Skeletal muscle cell (primary cell): ENCODE measurements around the gene CYP2C19.
"Not testable (repeated sequence)": the region's sequence is repeated elsewhere in the genome, so short reads cannot be mapped to it uniquely, and the experiment has no call there.

Experiments used
- DNase-seq: peaks from one replicate; pipeline ENCODE4 v3.0.0-alpha.2; 2010; ENCODE audit warnings: low read depth
- H3K4me3 ChIP-seq: 2 replicates; pipeline ENCODE4 v1.5.1; 2011; ENCODE audit warnings: low read depth, mild to moderate bottlenecking, control low read depth, low read length, moderate library complexity

CYP2C19 gene

DNA sequence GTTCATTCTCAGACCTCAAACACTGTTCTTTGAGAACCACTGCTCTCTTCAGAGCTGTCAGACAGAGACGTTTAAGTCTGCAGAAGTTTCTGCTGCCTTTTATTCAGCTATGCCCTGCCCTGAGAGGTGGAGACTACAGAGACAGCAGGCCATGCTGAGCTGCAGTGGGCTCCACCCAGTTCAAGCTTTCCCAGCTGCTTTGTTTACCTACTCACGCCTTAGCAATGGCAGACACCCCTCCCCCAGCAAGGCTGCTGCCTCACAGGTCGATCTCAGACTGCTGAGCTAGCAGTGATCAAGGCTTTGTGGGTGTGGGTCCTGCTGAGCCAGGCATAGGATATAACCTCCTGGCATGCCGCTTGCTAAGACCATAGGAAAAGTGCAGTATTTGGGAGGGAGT lies 95.5 kb downstream of the CYP2C19 start:
- H3K4me3 ChIP-seq, result no peak overlapping the region
- DNase-seq, result no peak

DNA sequence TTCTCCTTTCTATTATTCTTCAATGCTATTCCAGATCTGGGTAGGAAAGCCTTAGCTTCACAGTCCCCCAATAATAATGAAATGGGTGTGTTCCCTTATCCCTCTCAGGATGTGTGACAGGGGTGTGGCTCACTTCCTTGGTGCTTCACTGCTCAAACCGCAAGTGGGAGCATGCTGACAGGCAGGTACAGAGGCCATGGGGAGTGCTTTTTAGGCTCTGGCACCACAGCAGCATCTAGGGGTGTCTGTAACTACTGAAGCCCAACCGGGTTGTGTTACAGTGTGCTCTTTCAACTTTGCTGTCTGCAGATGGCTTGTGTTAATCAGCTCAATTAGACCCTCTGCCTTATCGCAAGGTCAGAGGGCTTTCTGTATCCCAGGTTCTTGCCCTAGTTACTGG lies 96.6 kb downstream of the CYP2C19 start:
- DNase-seq, result no peak
- no peak overlapping the region for H3K4me3 ChIP-seq

DNA sequence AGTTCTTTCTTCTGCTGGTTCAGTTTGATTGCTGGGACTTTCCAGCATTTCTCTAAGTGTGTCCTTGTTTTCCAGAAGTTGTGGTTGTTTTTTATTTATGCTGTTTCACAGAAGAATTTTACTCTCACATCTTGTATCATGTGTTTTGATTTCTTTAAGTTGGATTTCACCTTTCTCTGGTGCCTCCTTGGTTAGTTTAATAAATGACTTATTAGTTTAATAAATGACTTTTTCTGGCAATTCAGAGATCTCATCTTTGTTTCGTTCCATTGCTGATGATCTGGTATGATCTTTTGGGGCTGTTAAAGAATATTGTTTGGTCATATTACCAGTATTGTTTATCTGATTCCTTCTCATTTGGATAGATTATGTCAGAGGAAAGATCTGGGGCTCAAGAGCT lies 116.2 kb downstream of the CYP2C19 start:
- no peak for DNase-seq
- H3K4me3 ChIP-seq, result no peak overlapping the region

DNA sequence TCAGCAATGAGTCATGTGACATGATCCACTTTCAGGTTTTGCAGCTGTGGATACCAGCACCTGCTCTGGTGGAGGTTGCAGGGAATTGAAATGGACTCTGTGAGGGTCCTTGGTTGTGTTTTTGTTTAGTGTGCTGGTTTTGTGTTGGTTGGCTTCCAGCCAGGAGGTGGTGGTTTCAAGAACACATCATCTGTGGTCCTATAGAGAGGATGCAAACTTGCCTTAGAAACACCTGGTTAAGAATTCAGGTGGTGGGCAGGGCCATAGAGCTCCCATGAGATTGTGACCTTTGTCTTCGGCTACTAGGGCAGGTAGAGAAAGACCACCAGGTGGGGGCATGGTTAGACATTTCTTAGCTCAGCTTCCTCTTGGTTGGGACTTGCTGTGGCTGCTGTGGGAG lies 116.7 kb downstream of the CYP2C19 start:
- H3K4me3 ChIP-seq, result no peak overlapping the region
- no peak for DNase-seq

DNA sequence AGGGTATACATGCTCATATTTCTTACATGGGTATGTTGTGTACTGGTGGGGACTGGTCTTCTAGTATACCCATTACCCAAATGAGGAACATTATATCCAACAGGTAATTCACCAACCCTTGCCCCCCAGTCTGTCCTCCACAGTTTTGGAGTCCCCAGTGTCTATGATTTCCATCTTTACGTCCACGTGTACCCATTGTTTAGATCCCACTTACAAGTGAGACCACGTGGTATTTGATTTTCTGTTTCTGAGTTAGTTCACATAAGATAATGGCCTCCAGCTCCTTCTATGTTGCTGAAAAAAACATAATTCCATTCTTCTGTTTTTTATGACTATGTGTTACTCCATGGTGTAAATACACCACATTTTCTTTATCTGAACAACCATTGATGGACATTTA lies 126.6 kb downstream of the CYP2C19 start:
- DNase-seq, result no peak
- H3K4me3 ChIP-seq, result no peak overlapping the region

DNA sequence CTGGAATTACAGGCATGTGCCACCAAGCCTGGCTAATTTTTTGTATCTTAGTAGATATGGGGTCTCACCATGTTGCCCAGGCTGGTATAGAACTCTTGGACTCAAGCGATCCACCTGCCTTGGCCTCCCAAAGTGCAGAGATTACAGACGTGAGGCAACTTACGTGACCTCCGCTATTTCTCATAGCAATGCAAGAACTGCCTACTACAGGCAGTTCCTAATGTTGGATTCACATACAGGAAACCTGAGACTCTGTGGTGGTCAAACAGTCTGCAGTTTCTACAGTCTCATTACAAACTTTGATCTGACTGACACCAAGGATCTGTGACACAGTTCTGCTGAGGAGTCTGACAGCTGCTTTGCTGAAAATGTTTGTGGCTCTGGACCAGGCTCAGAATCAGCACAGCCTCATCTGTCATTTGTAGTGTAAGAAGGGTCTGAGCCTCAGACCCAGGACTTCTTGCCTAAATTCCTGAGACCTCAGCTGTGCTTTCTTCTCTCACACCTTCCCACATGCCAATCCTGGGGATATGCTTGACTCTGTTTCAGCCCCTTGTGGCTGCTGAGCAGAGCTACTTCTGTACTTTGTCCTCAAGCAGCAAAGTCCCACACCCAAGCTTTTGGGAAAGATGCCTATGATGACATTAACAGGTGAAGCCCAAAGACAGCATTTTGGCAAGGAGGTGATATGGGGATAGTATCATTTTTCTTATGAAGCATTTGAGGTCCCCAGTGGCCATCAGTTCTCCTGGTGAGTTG lies 128.0 kb downstream of the CYP2C19 start:
- DNase-seq, result no peak
- H3K4me3 ChIP-seq, result no peak overlapping the region

DNA sequence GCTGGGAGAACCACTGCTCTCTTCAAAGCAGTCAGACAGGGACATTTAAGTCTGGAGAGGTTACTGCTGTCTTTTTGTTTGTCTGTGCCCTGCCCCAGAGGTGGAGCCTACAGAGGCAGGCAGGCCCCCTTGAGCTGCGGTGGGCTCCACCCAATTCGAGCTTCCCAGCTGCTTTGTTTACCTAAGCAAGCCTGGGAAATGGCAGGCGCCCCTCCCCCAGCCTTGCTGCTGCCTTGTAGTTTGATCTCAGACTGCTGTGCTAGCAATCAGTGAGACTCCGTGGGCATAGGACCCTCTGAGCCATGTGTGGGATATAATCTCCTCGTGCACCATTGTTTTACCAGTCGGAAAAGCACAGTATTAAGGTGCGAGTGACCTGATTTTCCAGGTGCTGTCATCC lies 135.9 kb downstream of the CYP2C19 start:
- not testable (repeated sequence) for DNase-seq, H3K4me3 ChIP-seq

DNA sequence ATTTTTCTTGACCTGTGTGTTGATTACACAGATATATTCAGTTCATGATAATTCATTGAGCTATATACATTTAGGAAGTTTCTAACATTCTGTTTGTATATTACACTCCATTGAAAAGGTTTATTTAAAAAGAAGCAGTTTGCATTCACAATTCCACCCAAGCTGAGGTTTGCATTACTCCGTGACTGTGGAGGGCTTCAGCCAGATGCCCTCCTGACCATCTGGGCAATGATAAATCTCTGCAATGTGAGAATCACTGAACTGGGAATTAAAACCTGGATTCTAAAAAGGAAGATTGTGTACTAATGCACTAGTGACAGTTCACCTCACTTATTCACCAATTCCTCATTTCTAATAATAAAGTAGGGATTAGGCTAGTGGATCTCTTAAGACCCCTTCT lies 139.6 kb downstream of the CYP2C19 start:
- DNase-seq, result no peak
- no peak overlapping the region for H3K4me3 ChIP-seq

DNA sequence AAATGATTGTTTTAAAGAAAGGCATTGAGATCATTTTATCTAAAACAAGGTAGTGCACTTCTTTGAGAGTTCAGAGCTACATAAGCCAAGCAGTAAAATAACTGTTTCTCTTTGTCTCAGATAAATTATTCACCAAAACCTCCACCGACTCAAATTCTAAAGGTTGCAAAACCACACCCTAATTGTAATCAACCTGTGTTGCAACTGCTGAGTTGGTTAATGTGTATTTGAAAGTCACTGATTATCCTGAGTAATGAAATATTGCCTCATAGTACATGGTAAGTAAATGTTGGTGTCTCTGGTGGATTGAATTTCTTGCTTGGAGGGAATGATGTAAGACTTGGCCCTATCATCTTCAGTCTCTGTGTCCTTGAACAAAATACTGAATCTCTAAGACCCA lies 140.1 kb downstream of the CYP2C19 start:
- no peak for DNase-seq
- H3K4me3 ChIP-seq, result no peak overlapping the region
